ENCODE measurements around the gene LRP6.
"Not testable (repeated sequence)": the region's sequence is repeated elsewhere in the genome, so short reads cannot be mapped to it uniquely, and the experiment has no call there.

The LRP6 gene

DNA sequence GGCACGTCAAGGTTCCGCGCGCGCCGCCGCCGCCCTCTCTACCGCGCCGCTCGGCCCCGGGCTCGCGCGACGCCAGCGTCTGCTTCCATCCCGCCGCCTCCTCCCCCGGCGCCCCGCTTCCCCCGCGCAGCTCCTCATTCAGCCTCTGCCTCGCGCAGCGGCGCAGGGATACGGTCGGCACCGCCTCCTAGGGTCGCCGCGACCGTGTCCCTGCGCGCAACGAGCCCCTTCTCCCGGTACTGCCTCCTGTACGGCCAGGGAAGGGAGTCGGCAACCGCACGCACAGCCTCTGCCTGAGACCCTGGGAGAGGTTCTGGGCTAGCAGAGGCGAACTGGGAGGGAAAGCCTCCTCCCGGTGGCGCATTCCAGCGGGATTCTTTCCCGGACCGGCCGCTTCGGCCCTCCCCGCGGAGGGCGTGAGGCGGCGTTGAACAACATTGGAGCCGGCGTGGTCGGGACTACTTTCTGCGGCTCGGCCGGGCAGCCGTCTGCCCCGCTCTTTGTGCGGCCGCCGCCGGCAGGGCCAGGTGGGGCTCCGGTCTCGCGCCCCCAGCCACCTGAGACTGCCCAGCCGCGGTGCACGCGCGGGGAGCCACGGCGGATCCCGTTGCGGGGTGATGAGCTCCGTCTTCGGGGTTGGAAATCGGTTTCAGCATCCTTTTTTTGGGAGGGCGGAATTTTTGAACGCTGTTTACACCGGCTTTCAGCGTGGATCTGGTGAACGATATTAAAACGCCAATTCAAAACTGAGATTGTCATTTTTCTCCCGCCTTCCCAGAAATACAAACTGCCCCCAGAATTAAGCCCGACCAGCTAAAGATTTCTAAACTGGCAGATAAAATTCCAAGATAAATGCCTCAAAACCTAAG is at the start of gene LRP6:
Gene LRP6 (minus strand): TSS at position 172 of the 869 bp plus-strand sequence. CDS start 309 bp downstream, outside the sequence.
- TF ChIP-seq, protein P1, sequence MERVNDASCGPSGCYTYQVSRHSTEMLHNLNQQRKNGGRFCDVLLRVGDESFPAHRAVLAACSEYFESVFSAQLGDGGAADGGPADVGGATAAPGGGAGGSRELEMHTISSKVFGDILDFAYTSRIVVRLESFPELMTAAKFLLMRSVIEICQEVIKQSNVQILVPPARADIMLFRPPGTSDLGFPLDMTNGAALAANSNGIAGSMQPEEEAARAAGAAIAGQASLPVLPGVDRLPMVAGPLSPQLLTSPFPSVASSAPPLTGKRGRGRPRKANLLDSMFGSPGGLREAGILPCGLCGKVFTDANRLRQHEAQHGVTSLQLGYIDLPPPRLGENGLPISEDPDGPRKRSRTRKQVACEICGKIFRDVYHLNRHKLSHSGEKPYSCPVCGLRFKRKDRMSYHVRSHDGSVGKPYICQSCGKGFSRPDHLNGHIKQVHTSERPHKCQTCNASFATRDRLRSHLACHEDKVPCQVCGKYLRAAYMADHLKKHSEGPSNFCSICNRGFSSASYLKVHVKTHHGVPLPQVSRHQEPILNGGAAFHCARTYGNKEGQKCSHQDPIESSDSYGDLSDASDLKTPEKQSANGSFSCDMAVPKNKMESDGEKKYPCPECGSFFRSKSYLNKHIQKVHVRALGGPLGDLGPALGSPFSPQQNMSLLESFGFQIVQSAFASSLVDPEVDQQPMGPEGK (CRISPR knock-in tag; IDR thresholded peaks at IDR 0.05; ENCODE audit: borderline replicate concordance): 0 out of 2 replicates have a peak, but pooled peaks have one; percentile 87
- TF ChIP-seq, protein P2, sequence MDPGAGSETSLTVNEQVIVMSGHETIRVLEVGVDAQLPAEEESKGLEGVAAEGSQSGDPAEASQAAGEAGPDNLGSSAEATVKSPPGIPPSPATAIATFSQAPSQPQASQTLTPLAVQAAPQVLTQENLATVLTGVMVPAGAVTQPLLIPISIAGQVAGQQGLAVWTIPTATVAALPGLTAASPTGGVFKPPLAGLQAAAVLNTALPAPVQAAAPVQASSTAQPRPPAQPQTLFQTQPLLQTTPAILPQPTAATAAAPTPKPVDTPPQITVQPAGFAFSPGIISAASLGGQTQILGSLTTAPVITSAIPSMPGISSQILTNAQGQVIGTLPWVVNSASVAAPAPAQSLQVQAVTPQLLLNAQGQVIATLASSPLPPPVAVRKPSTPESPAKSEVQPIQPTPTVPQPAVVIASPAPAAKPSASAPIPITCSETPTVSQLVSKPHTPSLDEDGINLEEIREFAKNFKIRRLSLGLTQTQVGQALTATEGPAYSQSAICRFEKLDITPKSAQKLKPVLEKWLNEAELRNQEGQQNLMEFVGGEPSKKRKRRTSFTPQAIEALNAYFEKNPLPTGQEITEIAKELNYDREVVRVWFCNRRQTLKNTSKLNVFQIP (CRISPR knock-in tag; IDR thresholded peaks at IDR 0.05; ENCODE audit: borderline replicate concordance, low read depth): peak; percentile 92; the same call in 1 of the 2 replicates
- 0 out of 2 replicates have a peak, but pooled peaks have one; percentile 2 for TF ChIP-seq ZNF8 (CRISPR knock-in tag; IDR thresholded peaks at IDR 0.05)
- TF ChIP-seq, protein P3, sequence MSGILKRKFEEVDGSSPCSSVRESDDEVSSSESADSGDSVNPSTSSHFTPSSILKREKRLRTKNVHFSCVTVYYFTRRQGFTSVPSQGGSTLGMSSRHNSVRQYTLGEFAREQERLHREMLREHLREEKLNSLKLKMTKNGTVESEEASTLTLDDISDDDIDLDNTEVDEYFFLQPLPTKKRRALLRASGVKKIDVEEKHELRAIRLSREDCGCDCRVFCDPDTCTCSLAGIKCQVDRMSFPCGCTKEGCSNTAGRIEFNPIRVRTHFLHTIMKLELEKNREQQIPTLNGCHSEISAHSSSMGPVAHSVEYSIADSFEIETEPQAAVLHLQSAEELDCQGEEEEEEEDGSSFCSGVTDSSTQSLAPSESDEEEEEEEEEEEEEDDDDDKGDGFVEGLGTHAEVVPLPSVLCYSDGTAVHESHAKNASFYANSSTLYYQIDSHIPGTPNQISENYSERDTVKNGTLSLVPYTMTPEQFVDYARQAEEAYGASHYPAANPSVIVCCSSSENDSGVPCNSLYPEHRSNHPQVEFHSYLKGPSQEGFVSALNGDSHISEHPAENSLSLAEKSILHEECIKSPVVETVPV (CRISPR knock-in tag; IDR thresholded peaks at IDR 0.05): no peak
- TF ChIP-seq, protein P4, sequence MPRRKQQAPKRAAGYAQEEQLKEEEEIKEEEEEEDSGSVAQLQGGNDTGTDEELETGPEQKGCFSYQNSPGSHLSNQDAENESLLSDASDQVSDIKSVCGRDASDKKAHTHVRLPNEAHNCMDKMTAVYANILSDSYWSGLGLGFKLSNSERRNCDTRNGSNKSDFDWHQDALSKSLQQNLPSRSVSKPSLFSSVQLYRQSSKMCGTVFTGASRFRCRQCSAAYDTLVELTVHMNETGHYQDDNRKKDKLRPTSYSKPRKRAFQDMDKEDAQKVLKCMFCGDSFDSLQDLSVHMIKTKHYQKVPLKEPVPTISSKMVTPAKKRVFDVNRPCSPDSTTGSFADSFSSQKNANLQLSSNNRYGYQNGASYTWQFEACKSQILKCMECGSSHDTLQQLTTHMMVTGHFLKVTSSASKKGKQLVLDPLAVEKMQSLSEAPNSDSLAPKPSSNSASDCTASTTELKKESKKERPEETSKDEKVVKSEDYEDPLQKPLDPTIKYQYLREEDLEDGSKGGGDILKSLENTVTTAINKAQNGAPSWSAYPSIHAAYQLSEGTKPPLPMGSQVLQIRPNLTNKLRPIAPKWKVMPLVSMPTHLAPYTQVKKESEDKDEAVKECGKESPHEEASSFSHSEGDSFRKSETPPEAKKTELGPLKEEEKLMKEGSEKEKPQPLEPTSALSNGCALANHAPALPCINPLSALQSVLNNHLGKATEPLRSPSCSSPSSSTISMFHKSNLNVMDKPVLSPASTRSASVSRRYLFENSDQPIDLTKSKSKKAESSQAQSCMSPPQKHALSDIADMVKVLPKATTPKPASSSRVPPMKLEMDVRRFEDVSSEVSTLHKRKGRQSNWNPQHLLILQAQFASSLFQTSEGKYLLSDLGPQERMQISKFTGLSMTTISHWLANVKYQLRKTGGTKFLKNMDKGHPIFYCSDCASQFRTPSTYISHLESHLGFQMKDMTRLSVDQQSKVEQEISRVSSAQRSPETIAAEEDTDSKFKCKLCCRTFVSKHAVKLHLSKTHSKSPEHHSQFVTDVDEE (CRISPR knock-in tag; IDR thresholded peaks at IDR 0.05): no peak
- TF ChIP-seq PPARA (CRISPR knock-in tag; IDR thresholded peaks at IDR 0.05; ENCODE audit: borderline replicate concordance): no peak
- TF ChIP-seq ZFP3 (CRISPR knock-in tag; IDR thresholded peaks at IDR 0.05): peak; percentile 50; the same call in 1 of the 2 replicates
- 0 out of 2 replicates have a peak, but pooled peaks have one; percentile 6 for TF ChIP-seq ISL1 (CRISPR knock-in tag; IDR thresholded peaks at IDR 0.05)
- ATAC-seq: peak; percentile 92

DNA sequence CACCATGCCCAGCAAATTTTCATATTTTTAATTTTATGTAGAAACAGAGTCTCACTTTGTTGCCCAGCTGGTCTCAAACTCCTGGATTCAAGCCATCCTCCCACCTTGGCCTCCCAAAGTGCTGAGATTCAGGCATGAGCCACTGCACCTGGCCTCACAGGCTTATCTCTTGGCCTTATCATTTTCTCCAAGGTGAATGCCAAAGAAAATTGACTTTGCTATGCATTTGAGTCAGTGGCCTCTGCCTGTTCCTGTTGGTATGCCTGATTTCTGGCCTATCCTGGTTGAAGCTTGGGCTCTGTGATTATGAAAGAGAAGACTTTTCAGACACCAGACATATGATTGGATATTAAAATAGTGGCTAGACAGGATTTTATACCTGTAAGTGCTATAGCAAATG is 49.0 kb upstream of the LRP6 start:
- no peak for TF ChIP-seq TOX (CRISPR knock-in tag; IDR thresholded peaks at IDR 0.05; ENCODE audit: borderline replicate concordance)
- TF ChIP-seq, protein P3 (CRISPR knock-in tag; IDR thresholded peaks at IDR 0.05): no peak
- no peak for TF ChIP-seq PPARA (CRISPR knock-in tag; IDR thresholded peaks at IDR 0.05; ENCODE audit: borderline replicate concordance)
- no peak for TF ChIP-seq ZNF70 (CRISPR knock-in tag; IDR thresholded peaks at IDR 0.05)
- TF ChIP-seq CSDC2 (CRISPR knock-in tag; IDR thresholded peaks at IDR 0.05): no peak
- no peak for TF ChIP-seq SNAI2 (CRISPR knock-in tag; IDR thresholded peaks at IDR 0.05)
- no peak for TF ChIP-seq ZC3H10 (CRISPR knock-in tag; IDR thresholded peaks at IDR 0.05)
- TF ChIP-seq ZNF565 (CRISPR knock-in tag; conservative IDR thresholded peaks at IDR 0.05; ENCODE audit: low read depth): no peak
- TF ChIP-seq ZNF8 (CRISPR knock-in tag; IDR thresholded peaks at IDR 0.05): no peak
- no peak for TF ChIP-seq ZFP30 (CRISPR knock-in tag; IDR thresholded peaks at IDR 0.05)
- TF ChIP-seq, protein P4 (CRISPR knock-in tag; IDR thresholded peaks at IDR 0.05): no peak
- TF ChIP-seq ZFP3 (CRISPR knock-in tag; IDR thresholded peaks at IDR 0.05): no peak
- TF ChIP-seq ESRRG (CRISPR knock-in tag; IDR thresholded peaks at IDR 0.05): no peak
- no peak for TF ChIP-seq RARB (CRISPR knock-in tag; IDR thresholded peaks at IDR 0.05)
- TF ChIP-seq, protein P1 (CRISPR knock-in tag; IDR thresholded peaks at IDR 0.05; ENCODE audit: borderline replicate concordance): no peak
- TF ChIP-seq, protein P2 (CRISPR knock-in tag; IDR thresholded peaks at IDR 0.05; ENCODE audit: borderline replicate concordance, low read depth): no peak
- no peak for TF ChIP-seq ARNTL (CRISPR knock-in tag; IDR thresholded peaks at IDR 0.05; ENCODE audit: borderline replicate concordance, low read depth)
- TF ChIP-seq ISL1 (CRISPR knock-in tag; IDR thresholded peaks at IDR 0.05): no peak
- no peak for TF ChIP-seq TCF4 (CRISPR knock-in tag; IDR thresholded peaks at IDR 0.05; ENCODE audit: borderline replicate concordance)
- ATAC-seq: no peak

DNA sequence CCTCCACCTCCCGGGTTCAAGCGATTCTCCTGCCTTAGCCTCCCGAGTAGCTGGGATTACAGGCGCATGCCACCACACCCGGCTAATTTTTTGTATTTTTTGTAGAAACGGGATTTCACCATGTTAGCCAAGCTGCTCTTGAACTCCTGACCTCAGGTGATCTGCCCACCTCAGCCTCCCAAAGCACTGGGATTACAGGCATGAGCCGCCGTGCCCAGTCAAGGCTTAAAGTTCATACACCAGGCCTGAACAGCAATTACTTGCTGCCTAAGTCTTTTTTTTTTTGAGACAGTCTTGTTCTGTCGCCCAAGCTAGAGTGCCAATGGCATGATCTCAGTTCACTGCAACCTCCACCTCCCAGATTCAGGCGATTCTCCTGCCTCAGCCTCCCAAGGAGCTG is 43.9 kb upstream of the LRP6 start:
- ATAC-seq: not testable (repeated sequence)

Measured in SK-N-SH treated with all-trans-retinoic acid at 6 μM for 48 hours (cell line).